Measurements from ENCODE around the gene TEPSIN. TPM values are rescaled to one million over a fixed set of nuclear protein-coding genes. Genes with fewer than 3 reads are reported as not detected.

Gene TEPSIN
- total and polyA plus RNA-seq, 2 of the 13 experiments (the other 11 are each of a cell fraction or from before 2014, with no cell fraction given), result 16.1 to 18.8 TPM

DNA sequence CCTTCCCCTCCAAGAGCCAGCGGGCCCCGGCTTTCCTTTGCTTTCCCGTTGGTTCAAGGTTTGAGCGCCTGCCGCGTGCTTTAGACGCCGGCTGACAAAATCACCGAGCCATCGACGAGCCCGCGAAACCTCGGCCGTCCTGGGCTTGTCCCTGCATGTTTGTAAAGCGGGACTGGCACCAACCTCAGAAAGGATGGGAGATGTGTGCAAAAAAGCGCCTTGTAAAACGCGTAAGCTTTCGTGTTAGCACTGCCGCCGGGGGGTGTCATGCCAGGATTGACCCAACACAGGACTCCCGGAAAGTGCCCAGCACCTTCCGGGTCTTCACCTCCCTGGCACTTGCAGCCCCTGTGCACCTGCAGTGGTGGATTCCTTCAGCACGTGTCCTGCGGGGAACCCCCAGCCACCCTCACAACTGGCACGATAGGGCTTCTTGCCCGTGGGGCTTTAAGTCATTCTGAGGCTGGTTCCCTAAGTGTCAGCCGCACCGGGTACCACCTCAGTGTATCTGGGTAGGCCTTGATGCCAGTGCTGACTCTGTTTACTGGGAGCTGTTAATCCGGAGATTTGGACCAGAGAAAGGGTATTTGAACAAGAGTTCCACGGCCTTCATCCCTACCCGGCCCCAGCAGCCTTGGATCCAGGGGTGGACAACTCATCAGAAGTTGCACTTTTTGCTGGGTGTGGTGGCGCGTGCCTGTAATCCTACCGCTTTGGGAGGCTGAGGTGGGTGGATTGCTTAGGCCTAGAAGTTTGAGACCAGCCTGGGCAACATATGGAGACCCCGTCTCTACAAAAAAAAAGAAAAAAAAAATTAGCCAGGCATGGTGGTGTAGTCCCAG lies 1.1 kb upstream of the TEPSIN start (continued):
- peak; percentile 20 for TF ChIP-seq PRPF4 (IDR thresholded peaks at IDR 0.05; ENCODE audit: low read depth, low read length, poor library complexity, severe bottlenecking)
- TF ChIP-seq ZBTB8A (CRISPR knock-in tag; IDR thresholded peaks at IDR 0.05; ENCODE audit: borderline replicate concordance, low read depth), result 0 out of 2 replicates have a peak, but pooled peaks have one; percentile 61
- 0 out of 2 replicates have a peak, but pooled peaks have one; percentile 1 for TF ChIP-seq REXO4 (CRISPR knock-in tag; IDR thresholded peaks at IDR 0.05; ENCODE audit: borderline replicate concordance)
- no peak for TF ChIP-seq MAFF (IDR thresholded peaks at IDR 0.05; ENCODE audit: low read depth, low read length)
- peak; percentile 52; the same call in 1 of the 2 replicates for TF ChIP-seq MYC (CRISPR knock-in tag; IDR thresholded peaks at IDR 0.05; ENCODE audit: borderline replicate concordance)
- TF ChIP-seq ATF7-NPFF (CRISPR knock-in tag; IDR thresholded peaks at IDR 0.05; ENCODE audit: low read depth), result peak; percentile 50; the same call in 1 of the 2 replicates
- TF ChIP-seq ZNF34 (CRISPR knock-in tag; IDR thresholded peaks at IDR 0.05; ENCODE audit: borderline replicate concordance), result no peak
- TF ChIP-seq GFI1 (CRISPR knock-in tag; IDR thresholded peaks at IDR 0.05; ENCODE audit: borderline replicate concordance), result no peak
- TF ChIP-seq, protein P1, sequence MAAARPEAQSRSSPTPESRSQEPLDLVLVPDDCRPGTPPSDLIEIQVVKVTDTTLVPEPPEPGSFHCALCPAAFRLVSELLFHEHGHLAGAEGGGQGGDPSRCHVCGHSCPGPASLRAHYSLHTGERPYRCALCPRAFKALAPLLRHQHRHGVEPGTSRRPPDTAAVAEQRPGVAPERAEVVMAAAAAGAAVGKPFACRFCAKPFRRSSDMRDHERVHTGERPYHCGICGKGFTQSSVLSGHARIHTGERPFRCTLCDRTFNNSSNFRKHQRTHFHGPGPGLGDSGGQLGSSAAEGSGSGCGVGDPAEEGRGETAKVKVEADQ (CRISPR knock-in tag; IDR thresholded peaks at IDR 0.05; ENCODE audit: borderline replicate concordance), result peak; percentile 3; the same call in 1 of the 2 replicates
- TF ChIP-seq NRL (CRISPR knock-in tag; IDR thresholded peaks at IDR 0.05; ENCODE audit: borderline replicate concordance), result peak; percentile 55
- peak; percentile 73 for TF ChIP-seq HIVEP1 (CRISPR knock-in tag; IDR thresholded peaks at IDR 0.05)
- TF ChIP-seq ZNF138 (CRISPR knock-in tag; IDR thresholded peaks at IDR 0.05; ENCODE audit: low read depth), result peak; percentile 70; the same call in 1 of the 2 replicates
- 0 out of 2 replicates have a peak, but pooled peaks have one; percentile 40 for TF ChIP-seq WIZ (CRISPR knock-in tag; IDR thresholded peaks at IDR 0.05)
- TF ChIP-seq, protein P2, sequence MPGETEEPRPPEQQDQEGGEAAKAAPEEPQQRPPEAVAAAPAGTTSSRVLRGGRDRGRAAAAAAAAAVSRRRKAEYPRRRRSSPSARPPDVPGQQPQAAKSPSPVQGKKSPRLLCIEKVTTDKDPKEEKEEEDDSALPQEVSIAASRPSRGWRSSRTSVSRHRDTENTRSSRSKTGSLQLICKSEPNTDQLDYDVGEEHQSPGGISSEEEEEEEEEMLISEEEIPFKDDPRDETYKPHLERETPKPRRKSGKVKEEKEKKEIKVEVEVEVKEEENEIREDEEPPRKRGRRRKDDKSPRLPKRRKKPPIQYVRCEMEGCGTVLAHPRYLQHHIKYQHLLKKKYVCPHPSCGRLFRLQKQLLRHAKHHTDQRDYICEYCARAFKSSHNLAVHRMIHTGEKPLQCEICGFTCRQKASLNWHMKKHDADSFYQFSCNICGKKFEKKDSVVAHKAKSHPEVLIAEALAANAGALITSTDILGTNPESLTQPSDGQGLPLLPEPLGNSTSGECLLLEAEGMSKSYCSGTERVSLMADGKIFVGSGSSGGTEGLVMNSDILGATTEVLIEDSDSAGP (CRISPR knock-in tag; IDR thresholded peaks at IDR 0.05; ENCODE audit: borderline replicate concordance), result peak; percentile 47; the same call in 1 of the 2 replicates
- peak; percentile 49; the same call in 1 of the 2 replicates for TF ChIP-seq RXRA (CRISPR knock-in tag; IDR thresholded peaks at IDR 0.05)
- TF ChIP-seq, protein P3, sequence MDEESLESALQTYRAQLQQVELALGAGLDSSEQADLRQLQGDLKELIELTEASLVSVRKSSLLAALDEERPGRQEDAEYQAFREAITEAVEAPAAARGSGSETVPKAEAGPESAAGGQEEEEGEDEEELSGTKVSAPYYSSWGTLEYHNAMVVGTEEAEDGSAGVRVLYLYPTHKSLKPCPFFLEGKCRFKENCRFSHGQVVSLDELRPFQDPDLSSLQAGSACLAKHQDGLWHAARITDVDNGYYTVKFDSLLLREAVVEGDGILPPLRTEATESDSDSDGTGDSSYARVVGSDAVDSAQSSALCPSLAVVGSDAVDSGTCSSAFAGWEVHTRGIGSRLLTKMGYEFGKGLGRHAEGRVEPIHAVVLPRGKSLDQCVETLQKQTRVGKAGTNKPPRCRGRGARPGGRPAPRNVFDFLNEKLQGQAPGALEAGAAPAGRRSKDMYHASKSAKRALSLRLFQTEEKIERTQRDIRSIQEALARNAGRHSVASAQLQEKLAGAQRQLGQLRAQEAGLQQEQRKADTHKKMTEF (CRISPR knock-in tag; IDR thresholded peaks at IDR 0.05), result 0 out of 2 replicates have a peak, but pooled peaks have one; percentile 4
- TF ChIP-seq, protein P4, sequence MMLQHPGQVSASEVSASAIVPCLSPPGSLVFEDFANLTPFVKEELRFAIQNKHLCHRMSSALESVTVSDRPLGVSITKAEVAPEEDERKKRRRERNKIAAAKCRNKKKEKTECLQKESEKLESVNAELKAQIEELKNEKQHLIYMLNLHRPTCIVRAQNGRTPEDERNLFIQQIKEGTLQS (CRISPR knock-in tag; IDR thresholded peaks at IDR 0.05), result no peak
- peak; percentile 42; the same call in 1 of the 2 replicates for TF ChIP-seq NFKB2 (CRISPR knock-in tag; IDR thresholded peaks at IDR 0.05; ENCODE audit: borderline replicate concordance)
- TF ChIP-seq ZNF17 (CRISPR knock-in tag; IDR thresholded peaks at IDR 0.05), result 0 out of 2 replicates have a peak, but pooled peaks have one; percentile 31
- peak; percentile 44; the same call in 1 of the 2 replicates for TF ChIP-seq ZNF605 (CRISPR knock-in tag; IDR thresholded peaks at IDR 0.05)
- TF ChIP-seq ZNF670 (CRISPR knock-in tag; IDR thresholded peaks at IDR 0.05; ENCODE audit: borderline replicate concordance), result no peak
- TF ChIP-seq AGO2 (optimal IDR thresholded peaks at IDR 0.05; ENCODE audit: low read depth, low read length), result peak; percentile 82
